ENCODE results near the gene PNLIPRP1. TPM values are rescaled to one million over a fixed set of nuclear protein-coding genes. Genes with fewer than 3 reads are reported as not detected.

The PNLIPRP1 gene
- total and polyA plus RNA-seq, 4 donors = not detected

GRCh38 chr10:116597543-116597942 lies 6.8 kb downstream of the PNLIPRP1 start:
- Histone ChIP-seq H3K9me3 (ENCODE audit: control insufficient read depth, insufficient read depth, low read length) (no peaks in the 10 kb centered on the region), H3K27me3 (ENCODE audit: control insufficient read depth, insufficient read depth, low read length) (no peaks in the 10 kb centered on the region), H3K4me3 (ENCODE audit: low read depth, low read length) (no peak overlapping the region), H3K27ac (ENCODE audit: low read depth, low read length) (no peak overlapping the region), H3K36me3 (ENCODE audit: control insufficient read depth, insufficient read depth, low read length) (no peaks in the 10 kb centered on the region), H3K4me1 (ENCODE audit: control insufficient read depth, insufficient read depth, low read length) (no peaks in the 10 kb centered on the region)
- WGBS (ENCODE audit: insufficient coverage) = 89% methylated on average over 5 of the region's 5 CpGs
- DNase-seq (ENCODE audit: low read depth in 4 of 6, low spot score in 6 of 6) = no peak

- Histone ChIP-seq H3K9me3 (ENCODE audit: control insufficient read depth, insufficient read depth, low read length) (no peaks in the 10 kb centered on the region), H3K4me1 (ENCODE audit: control insufficient read depth, insufficient read depth, low read length) (no peaks in the 10 kb centered on the region), H3K27me3 (ENCODE audit: control insufficient read depth, insufficient read depth, low read length) (no peaks in the 10 kb centered on the region), H3K27ac (ENCODE audit: low read depth, low read length) (no peak overlapping the region), H3K36me3 (ENCODE audit: control insufficient read depth, insufficient read depth, low read length) (no peaks in the 10 kb centered on the region), H3K4me3 (ENCODE audit: low read depth, low read length) (no peak overlapping the region)
- peak in 1 of 6 donors; percentile 16 for DNase-seq (ENCODE audit: low read depth in 4 of 6, low spot score in 6 of 6)
Measured at GRCh38 chr10:116598329-116598728, 7.6 kb downstream of the PNLIPRP1 start.

- Histone ChIP-seq H3K4me1 (ENCODE audit: control insufficient read depth, insufficient read depth, low read length) (no peaks in the 10 kb centered on the region), H3K27ac (ENCODE audit: low read depth, low read length) (no peak overlapping the region), H3K36me3 (ENCODE audit: control insufficient read depth, insufficient read depth, low read length) (no peaks in the 10 kb centered on the region), H3K9me3 (ENCODE audit: control insufficient read depth, insufficient read depth, low read length) (no peaks in the 10 kb centered on the region), H3K27me3 (ENCODE audit: control insufficient read depth, insufficient read depth, low read length) (no peaks in the 10 kb centered on the region), H3K4me3 (ENCODE audit: low read depth, low read length) (no peak overlapping the region)
- no peak for DNase-seq (ENCODE audit: low read depth in 4 of 6, low spot score in 6 of 6)
- 58% methylated on average over 3 of the region's 5 CpGs for WGBS (ENCODE audit: insufficient coverage)
Measured at GRCh38 chr10:116599991-116600390, 9.2 kb downstream of the PNLIPRP1 start.

GRCh38 chr10:116602648-116603400 lies 12.1 kb downstream of the PNLIPRP1 start:
- Histone ChIP-seq H3K27me3 (ENCODE audit: control insufficient read depth, insufficient read depth, low read length) (no peaks in the 10 kb centered on the region), H3K9me3 (ENCODE audit: control insufficient read depth, insufficient read depth, low read length) (no peaks in the 10 kb centered on the region), H3K4me1 (ENCODE audit: control insufficient read depth, insufficient read depth, low read length) (no peaks in the 10 kb centered on the region), H3K27ac (ENCODE audit: low read depth, low read length) (no peak overlapping the region), H3K4me3 (ENCODE audit: low read depth, low read length) (no peak overlapping the region), H3K36me3 (ENCODE audit: control insufficient read depth, insufficient read depth, low read length) (no peaks in the 10 kb centered on the region)
- WGBS (ENCODE audit: insufficient coverage) = 90% methylated on average over 10 of the region's 10 CpGs
- DNase-seq (ENCODE audit: low read depth in 4 of 6, low spot score in 6 of 6) = no peak

- 64% methylated on average over 5 of the region's 8 CpGs for WGBS (ENCODE audit: insufficient coverage)
- Histone ChIP-seq H3K4me3 (ENCODE audit: low read depth, low read length) (no peak overlapping the region), H3K9me3 (ENCODE audit: control insufficient read depth, insufficient read depth, low read length) (no peaks in the 10 kb centered on the region), H3K27ac (ENCODE audit: low read depth, low read length) (no peak overlapping the region), H3K4me1 (ENCODE audit: control insufficient read depth, insufficient read depth, low read length) (peaks cover 15% of the 10 kb centered on the region), H3K27me3 (ENCODE audit: control insufficient read depth, insufficient read depth, low read length) (peaks cover 8% of the 10 kb centered on the region), H3K36me3 (ENCODE audit: control insufficient read depth, insufficient read depth, low read length) (no peaks in the 10 kb centered on the region)
- no peak for DNase-seq (ENCODE audit: low read depth in 4 of 6, low spot score in 6 of 6)
Measured at GRCh38 chr10:116606061-116606483, 15.3 kb downstream of the PNLIPRP1 start.

GRCh38 chr10:116607336-116607735 lies 16.6 kb downstream of the PNLIPRP1 start:
- H3K27ac ChIP-seq (ENCODE audit: low read depth, low read length) = no peak overlapping the region
- DNase-seq (ENCODE audit: low read depth in 4 of 6, low spot score in 6 of 6) = no peak
- WGBS (ENCODE audit: insufficient coverage) = 78% methylated on average over 5 of the region's 6 CpGs
- no peaks in the 10 kb centered on the region for H3K9me3 ChIP-seq (ENCODE audit: control insufficient read depth, insufficient read depth, low read length)
- H3K36me3 ChIP-seq (ENCODE audit: control insufficient read depth, insufficient read depth, low read length) = no peaks in the 10 kb centered on the region
- peaks cover 8% of the 10 kb centered on the region for H3K27me3 ChIP-seq (ENCODE audit: control insufficient read depth, insufficient read depth, low read length)
- peaks cover 15% of the 10 kb centered on the region for H3K4me1 ChIP-seq (ENCODE audit: control insufficient read depth, insufficient read depth, low read length)
- no peak overlapping the region for H3K4me3 ChIP-seq (ENCODE audit: low read depth, low read length)

GRCh38 chr10:116608686-116609594 lies 18.2 kb downstream of the PNLIPRP1 start:
- Histone ChIP-seq H3K27me3 (ENCODE audit: control insufficient read depth, insufficient read depth, low read length) (peaks cover 8% of the 10 kb centered on the region), H3K4me3 (ENCODE audit: low read depth, low read length) (peak overlapping the region; percentile 37), H3K9me3 (ENCODE audit: control insufficient read depth, insufficient read depth, low read length) (no peaks in the 10 kb centered on the region), H3K36me3 (ENCODE audit: control insufficient read depth, insufficient read depth, low read length) (no peaks in the 10 kb centered on the region), H3K27ac (ENCODE audit: low read depth, low read length) (no peak overlapping the region), H3K4me1 (ENCODE audit: control insufficient read depth, insufficient read depth, low read length) (peaks cover 15% of the 10 kb centered on the region)
- DNase-seq (ENCODE audit: low read depth in 4 of 6, low spot score in 6 of 6) = peak in 1 of 6 donors; percentile 12
- 29% methylated on average over 37 of the region's 41 CpGs for WGBS (ENCODE audit: insufficient coverage)

- Histone ChIP-seq H3K4me1 (ENCODE audit: control insufficient read depth, insufficient read depth, low read length) (peaks cover 15% of the 10 kb centered on the region), H3K36me3 (ENCODE audit: control insufficient read depth, insufficient read depth, low read length) (no peaks in the 10 kb centered on the region), H3K27me3 (ENCODE audit: control insufficient read depth, insufficient read depth, low read length) (peaks cover 8% of the 10 kb centered on the region), H3K4me3 (ENCODE audit: low read depth, low read length) (no peak overlapping the region), H3K27ac (ENCODE audit: low read depth, low read length) (no peak overlapping the region), H3K9me3 (ENCODE audit: control insufficient read depth, insufficient read depth, low read length) (no peaks in the 10 kb centered on the region)
- DNase-seq (ENCODE audit: low read depth in 4 of 6, low spot score in 6 of 6) = no peak
- WGBS (ENCODE audit: insufficient coverage) = 92% methylated on average over 4 of the region's 13 CpGs
Measured at GRCh38 chr10:116610443-116611152, 19.8 kb downstream of the PNLIPRP1 start.

- WGBS (ENCODE audit: insufficient coverage) = 84% methylated on average over 2 of the region's 3 CpGs
- Histone ChIP-seq H3K27ac (ENCODE audit: low read depth, low read length) (no peak overlapping the region), H3K4me1 (ENCODE audit: control insufficient read depth, insufficient read depth, low read length) (peaks cover 15% of the 10 kb centered on the region), H3K4me3 (ENCODE audit: low read depth, low read length) (no peak overlapping the region), H3K36me3 (ENCODE audit: control insufficient read depth, insufficient read depth, low read length) (no peaks in the 10 kb centered on the region), H3K9me3 (ENCODE audit: control insufficient read depth, insufficient read depth, low read length) (no peaks in the 10 kb centered on the region), H3K27me3 (ENCODE audit: control insufficient read depth, insufficient read depth, low read length) (peaks cover 8% of the 10 kb centered on the region)
- DNase-seq (ENCODE audit: low read depth in 4 of 6, low spot score in 6 of 6) = no peak
Measured at GRCh38 chr10:116611153-116611545, 20.4 kb downstream of the PNLIPRP1 start.

All from spinal cord (tissue), 10 donors.